Left renal cortex interstitium (tissue), 4 donors: ENCODE measurements around the gene WRNIP1. TPM values are rescaled to one million over a fixed set of nuclear protein-coding genes. Genes with fewer than 3 reads are reported as not detected.
"Not testable (repeated sequence)": the region's sequence is repeated elsewhere in the genome, so short reads cannot be mapped to it uniquely, and the experiment has no call there.

Experiments used
- DNase-seq, 4 donors: peaks; one replicate each; pipeline ENCODE4 v3.0.0-alpha.2; 2013; ENCODE audit warnings: low read depth in 4 of 4, low spot score in 2 of 4, missing footprints in 1 of 4
- polyA plus RNA-seq, 4 donors: library from polyadenylated mRNA; unstranded; fragments of 120-200 nt; gene quantifications; one replicate each; pipeline ENCODE4 v1.2.1, GENCODE V29; 2013; ENCODE audit not compliant: insufficient read length in 4 of 4

WRNIP1 gene
- polyA plus RNA-seq, 4 donors: 52.3 to 59.5 (median 58.7) TPM

DNA sequence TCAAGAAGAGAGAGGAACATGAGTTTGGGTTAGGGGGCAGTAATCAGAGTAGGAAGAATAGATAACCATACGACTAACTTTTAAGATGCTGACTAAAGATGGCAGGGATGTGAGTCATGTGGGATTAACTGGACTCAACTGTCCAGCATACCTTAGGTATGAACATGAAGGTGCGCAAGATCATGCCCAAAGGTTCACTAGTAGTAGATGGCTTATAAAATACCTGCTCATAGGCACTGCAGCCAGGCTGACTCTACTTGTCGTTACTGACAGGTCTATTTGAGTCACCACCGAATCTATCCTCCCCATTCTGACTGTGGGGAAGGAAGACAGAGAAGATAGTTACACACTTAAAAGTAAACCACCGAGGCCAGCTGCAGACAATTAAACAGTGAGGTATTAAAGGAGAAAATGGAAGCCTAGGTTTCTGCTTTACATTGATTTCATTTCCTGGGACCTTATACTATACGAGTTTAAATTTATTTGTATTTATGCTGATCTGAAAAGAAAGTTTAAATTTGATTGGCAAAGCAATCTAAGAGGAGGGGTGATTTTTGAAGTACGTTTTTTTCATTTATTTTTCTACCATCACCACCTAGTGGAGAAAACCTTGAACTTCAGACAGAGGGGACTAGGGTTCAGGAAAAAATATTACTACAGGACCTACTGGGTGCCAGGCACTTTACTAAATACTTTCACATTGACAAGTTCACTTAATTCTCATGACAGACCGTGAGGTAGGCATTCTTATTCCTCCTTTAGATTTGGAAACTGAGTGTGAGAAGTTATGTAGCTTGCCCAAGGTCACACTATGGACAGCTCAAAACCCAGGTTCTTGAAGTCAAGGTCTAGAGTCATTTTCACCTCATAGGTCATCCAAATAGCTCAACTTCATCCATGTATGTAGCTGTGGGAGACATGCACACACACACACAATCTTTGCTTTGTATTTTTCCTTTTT lies 4.0 kb upstream of the WRNIP1 start:
- no peak for DNase-seq

GRCh38 chr6:2762868-2763267 lies 2.3 kb upstream of the WRNIP1 start:
- not testable (repeated sequence) for DNase-seq

DNA sequence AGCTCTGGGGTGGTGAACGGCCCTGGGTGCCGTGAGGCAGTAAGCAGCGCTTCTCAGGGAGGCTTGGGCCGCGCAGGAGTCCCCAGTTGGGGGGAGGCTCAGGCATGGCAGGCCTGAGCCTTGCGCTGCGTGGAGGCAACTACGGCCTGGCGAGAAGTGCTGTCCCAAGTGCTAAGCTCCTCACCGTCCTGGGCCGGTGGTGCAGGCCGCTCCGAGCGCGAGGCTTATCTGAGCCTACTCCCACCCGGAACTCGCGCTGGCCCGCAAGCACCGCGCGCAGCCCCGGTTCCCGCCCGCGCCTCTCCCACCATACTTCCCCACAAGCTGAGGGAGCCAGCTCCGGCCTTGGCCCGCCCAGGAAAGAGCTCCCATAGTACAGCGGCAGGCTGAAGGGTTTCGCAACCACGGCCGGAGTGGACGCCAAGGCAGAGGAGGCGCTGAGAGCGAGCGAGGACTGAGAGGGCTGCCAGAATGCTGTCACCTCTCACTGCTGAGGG lies 1.8 kb upstream of the WRNIP1 start:
- DNase-seq: no peak

DNA sequence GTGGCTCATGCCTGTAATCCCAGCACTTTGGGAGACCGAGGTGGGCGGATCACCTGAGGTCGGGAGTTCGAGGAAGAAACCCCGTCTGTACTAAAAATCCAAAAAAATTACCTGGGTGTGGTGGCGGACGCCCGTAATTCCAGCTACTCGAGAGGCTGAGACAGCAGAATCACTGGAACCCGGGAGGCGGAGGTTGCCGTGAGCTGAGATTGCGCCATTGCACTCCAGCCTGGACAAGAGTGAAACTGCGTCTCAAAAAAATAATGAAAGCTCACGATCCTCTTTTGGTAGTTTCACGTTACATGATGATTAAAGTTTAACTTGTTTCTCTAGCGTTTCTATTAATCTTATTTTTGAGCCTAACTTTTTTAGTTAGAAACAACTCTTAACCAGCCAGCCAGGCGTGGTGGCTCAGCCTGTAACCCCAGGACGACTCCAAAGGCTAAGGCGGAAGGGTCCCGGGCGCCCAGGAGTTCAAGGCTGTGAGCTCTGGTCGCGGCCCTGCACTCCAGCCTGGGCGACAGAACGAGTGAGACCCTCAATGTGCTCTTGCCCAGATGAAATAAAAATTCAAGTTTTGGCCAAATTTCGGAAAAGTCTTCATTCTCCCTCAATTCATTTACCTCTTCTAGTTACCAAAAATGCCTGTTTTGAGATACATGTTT lies 1.2 kb upstream of the WRNIP1 start:
- no peak for DNase-seq

DNA sequence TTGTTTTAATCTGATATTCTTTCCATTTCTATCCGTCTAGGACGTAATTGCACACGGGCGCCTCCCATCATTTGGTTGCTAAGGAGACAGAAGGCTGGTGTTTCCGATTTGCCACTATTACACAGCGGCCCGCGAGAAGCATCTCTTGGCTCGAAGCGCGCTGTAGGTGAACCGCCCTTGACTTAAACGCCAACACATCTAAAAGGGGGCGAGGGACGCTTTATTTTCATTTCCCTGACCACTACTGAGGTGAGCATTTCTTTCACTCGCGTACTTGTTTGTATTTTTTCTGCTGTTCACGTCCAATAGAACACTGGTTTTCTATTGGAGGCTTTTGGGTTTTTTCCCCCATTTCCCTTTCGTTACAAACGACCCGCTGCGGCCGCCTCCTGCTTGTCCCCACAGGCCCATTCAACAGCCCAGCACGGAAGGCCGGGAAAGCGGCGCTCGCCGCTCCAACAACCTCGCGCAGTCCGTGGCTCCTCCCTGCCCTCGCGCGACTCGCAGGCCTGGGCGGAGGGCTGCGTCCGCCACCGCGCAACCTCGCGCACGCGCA lies 505 bp upstream of the WRNIP1 start:
- DNase-seq: no peak

- no peak for DNase-seq
Observed at GRCh38 chr6:2765896-2766766, 938 bp downstream of the WRNIP1 start.

DNA sequence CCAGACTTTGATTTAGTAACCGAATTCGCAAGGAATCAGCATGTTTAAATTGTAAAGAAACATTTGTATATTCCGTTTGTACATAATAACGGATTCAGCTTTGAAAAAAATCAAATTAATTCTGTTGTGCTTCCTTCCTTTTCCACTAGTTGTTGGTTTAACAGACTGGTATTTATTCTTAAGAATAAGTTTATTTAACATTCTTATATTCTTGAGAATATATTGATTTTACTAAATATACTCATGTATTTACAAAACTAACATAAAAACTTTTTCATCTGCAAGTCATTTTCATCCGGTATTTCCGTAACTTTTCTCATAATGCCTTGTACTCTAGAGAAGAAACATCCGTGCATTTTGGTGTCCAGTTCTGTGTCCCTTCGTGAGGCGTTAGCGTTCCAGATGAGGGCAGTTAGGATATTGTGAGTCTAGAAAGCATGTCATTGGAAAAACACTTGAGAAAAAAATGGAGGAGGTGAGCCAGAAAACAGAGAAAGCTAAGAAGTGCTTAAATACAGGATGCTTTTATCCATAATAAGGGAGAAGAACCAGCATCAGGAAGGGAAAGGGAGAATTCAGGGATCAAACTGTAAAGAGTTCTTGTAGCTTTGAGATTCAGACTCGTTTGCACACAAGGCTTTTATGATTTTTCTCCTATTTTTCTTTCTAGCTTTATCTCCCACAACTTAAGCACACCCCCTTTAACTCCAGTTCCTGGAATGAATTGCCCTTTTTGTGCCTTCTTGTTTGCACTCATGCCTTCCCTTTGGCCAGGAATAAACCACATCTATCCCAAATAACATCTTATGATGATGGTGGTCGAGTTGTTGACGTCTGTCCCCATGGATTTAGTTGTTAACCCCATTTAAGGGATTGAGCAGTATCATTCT lies 1.8 kb downstream of the WRNIP1 start:
- DNase-seq: no peak

- no peak for DNase-seq
Observed at GRCh38 chr6:2767657-2768524, 2.7 kb downstream of the WRNIP1 start.

DNA sequence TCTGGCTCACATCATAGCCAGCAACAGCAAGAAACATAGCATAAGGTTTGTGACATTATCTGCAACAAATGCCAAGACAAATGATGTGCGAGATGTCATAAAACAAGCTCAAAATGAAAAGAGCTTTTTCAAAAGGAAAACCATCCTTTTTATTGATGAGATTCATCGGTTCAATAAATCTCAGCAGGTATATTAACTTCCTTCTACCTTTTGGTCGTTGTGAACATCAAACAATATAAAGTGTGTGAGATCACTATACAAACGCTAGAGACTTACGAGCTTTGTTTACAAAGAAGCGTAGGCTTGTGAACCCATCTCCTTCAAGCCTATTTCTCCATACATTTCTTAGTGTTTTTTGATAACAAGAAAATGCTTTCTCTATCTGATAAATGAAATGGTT lies 3.5 kb downstream of the WRNIP1 start:
- no peak for DNase-seq

DNA sequence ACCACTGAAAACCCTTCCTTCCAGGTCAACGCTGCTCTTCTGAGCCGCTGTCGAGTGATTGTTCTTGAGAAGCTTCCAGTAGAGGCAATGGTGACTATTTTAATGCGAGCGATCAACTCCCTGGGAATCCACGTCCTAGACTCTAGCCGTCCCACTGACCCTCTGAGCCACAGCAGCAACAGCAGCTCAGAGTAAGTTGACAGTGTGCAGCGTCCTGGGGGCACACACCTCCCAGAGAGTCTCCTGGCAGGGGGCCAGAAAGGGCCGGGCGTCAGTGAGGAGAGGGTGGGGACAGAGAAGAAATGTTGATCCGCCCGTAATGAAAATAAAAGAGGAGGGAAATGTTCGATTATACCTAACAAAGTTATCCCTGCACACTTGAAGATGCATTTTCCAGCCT lies 5.0 kb downstream of the WRNIP1 start:
- DNase-seq: no peak

GRCh38 chr6:2771079-2771478 lies 5.9 kb downstream of the WRNIP1 start:
- no peak for DNase-seq

DNA sequence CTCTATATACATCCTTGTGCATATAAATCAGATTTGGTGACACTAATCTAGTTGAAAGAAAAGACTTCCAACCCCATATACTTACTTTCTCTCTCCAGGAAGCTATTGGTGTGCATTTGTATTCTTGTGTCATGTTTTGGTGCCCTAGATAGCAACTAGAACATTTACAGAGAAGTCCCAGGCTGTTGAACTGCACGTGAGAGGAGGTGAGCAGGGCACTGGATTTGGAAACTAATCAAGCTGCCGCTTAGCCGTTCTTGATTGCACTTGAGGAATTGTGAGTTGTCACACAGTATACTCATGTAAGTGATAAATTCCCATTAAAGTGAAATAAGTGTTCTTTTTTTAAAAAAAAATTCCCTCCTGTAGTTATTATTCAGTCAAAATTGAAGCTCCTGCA lies 7.6 kb downstream of the WRNIP1 start:
- DNase-seq: no peak

DNA sequence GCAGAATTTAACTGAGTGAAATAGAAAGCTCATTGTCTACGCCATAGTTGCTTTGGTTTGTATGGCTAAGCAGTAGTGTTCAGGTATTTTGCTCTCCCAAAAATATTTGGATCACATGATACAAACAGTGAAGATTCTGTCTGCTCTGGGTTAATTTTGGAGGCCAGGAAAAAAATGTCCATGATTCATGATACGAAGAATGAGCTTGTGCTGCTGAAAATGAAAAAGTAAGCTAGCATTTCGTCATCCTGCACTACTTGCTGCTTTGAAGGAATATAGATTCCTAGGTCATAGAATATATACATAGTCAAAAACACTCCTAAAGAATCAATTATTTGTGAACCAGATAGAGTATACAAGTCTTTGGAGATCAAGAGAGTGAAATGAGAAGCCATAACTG lies 8.3 kb downstream of the WRNIP1 start:
- no peak for DNase-seq

DNA sequence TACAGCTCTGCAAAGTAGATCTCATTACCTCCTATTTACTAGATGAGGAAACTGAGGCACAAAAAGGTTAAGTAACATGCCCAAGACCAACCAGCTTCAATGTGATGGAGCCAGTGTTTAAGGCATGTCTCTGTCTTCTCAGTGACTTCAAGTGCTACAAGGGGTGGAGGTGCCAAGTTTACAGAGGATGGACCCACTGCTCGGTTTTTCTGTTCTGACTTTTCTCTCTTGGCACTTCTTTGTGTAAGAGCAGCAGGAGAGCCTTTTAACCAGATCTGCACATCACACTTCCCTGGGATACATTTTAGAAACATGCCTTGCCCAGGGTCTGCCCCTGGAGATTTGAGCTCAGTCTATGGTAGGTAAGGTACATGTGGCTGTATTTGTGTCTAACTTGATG lies 9.8 kb downstream of the WRNIP1 start:
- DNase-seq: no peak

DNA sequence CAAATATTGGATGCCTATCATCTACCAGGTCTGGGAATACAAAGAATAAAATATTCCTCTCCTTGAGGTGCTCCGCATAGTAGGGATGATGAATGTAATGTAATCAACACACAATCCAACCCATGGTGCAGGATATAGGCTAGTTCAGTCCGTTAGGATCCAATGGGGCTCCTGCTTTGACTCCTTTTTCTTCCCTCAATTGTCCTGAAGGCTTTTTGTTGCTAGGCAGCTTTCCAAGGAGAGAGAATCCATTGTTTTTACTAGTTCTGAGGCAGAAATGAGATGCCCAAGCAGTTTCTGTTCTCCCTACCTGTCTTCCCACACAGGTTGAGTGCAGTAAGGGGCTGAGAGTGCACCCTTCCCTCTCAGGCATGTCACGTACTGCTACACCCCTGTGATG lies 12.1 kb downstream of the WRNIP1 start:
- no peak for DNase-seq

- no peak for DNase-seq
Observed at GRCh38 chr6:2780102-2780737, 15.0 kb downstream of the WRNIP1 start.

DNA sequence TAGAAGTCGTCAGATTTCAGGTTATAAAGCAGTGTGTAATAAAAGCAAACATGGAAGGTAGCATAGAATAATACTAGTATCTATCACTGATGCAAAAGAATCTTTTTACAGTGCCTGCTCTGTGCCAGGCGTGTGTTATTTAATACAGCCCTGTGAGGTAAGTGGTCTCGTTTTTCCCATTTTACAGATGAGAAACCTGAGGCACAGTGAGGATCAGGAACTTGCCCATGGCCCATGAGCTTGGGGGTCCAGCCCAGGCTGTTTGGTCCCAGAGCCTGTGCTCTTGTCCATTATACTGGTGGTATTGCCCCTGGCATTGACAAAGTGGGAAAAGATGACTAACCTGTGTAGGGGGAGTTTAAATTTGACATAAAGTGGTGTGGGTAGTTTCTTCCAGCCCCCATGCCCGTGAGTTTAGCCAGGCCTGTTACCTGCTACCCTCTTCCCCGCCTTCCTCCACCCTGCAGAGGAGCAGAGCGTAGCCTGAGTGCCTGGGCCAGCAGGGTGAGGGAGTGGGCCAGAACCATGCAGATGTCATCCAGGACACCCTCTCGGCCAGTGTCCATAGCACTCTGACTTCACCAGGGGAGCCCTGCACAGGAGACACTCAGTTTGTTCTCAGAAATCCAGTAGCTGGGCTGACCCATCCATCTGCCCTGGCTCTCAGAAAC lies 16.6 kb downstream of the WRNIP1 start:
- DNase-seq: no peak

DNA sequence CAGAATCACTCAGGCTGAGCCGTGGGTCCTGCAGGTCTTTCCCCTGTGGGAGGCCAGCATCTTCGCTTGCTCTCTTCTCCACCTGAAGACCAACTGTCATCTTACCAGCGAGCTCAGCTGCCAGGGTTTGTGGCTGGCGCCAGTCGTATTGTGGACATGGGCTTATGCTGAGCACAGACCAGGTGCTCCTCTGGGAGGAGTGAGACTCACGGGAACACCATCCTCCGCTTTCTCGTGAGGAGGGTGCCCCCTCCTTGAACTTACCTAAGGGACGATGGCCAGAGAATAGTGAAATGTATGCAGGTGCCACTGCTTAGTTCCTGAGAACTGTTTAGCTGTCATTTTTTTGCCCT lies 17.1 kb downstream of the WRNIP1 start:
- DNase-seq: no peak
